ENCODE measurements around the gene ASIC2.

Gene ASIC2

GRCh38 chr17:33207231-33207630 lies 85.9 kb downstream of the ASIC2 start:
- in situ Hi-C loops (cut with MboI; ENCODE audit: low sequenced_read_pairs), result no loop called here

GRCh38 chr17:33205552-33205951 lies 87.5 kb downstream of the ASIC2 start:
- in situ Hi-C loops (cut with MboI; ENCODE audit: low sequenced_read_pairs), result no loop called here

- in situ Hi-C loops (cut with MboI; ENCODE audit: low sequenced_read_pairs), result no loop called here
These were observed 88.4 kb downstream of the ASIC2 start for GRCh38 chr17:33204701-33205100.

GRCh38 chr17:33204156-33204555 lies 88.9 kb downstream of the ASIC2 start:
- in situ Hi-C loops (cut with MboI; ENCODE audit: low sequenced_read_pairs), result no loop called here

- in situ Hi-C loops (cut with MboI; ENCODE audit: low sequenced_read_pairs), result no loop called here
These were observed 90.1 kb downstream of the ASIC2 start for GRCh38 chr17:33202796-33203495.

- in situ Hi-C loops (cut with MboI; ENCODE audit: low sequenced_read_pairs), result no loop called here
These were observed 91.1 kb downstream of the ASIC2 start for GRCh38 chr17:33202021-33202420.

- in situ Hi-C loops (cut with MboI; ENCODE audit: low sequenced_read_pairs), result no loop called here
These were observed 91.8 kb downstream of the ASIC2 start for GRCh38 chr17:33201283-33201682.

- in situ Hi-C loops (cut with MboI; ENCODE audit: low sequenced_read_pairs), result no loop called here
These were observed 92.5 kb downstream of the ASIC2 start for GRCh38 chr17:33200587-33200986.

GRCh38 chr17:33199571-33200510 lies 93.3 kb downstream of the ASIC2 start:
- in situ Hi-C loops (cut with MboI; ENCODE audit: low sequenced_read_pairs), result no loop called here

- in situ Hi-C loops (cut with MboI; ENCODE audit: low sequenced_read_pairs), result no loop called here
These were observed 94.1 kb downstream of the ASIC2 start for GRCh38 chr17:33198954-33199353.

GRCh38 chr17:33197342-33197741 lies 95.8 kb downstream of the ASIC2 start:
- in situ Hi-C loops (cut with MboI; ENCODE audit: low sequenced_read_pairs), result no loop called here

- in situ Hi-C loops (cut with MboI; ENCODE audit: low sequenced_read_pairs), result no loop called here
These were observed 96.2 kb downstream of the ASIC2 start for GRCh38 chr17:33196883-33197282.

- in situ Hi-C loops (cut with MboI; ENCODE audit: low sequenced_read_pairs), result no loop called here
These were observed 99.9 kb downstream of the ASIC2 start for GRCh38 chr17:33192951-33193911.

GRCh38 chr17:33183487-33184026 lies 109.5 kb downstream of the ASIC2 start:
- in situ Hi-C loops (cut with MboI; ENCODE audit: low sequenced_read_pairs), result no loop called here

GRCh38 chr17:33179151-33179550 lies 113.9 kb downstream of the ASIC2 start:
- in situ Hi-C loops (cut with MboI; ENCODE audit: low sequenced_read_pairs), result no loop called here

GRCh38 chr17:33178681-33179080 lies 114.4 kb downstream of the ASIC2 start:
- in situ Hi-C loops (cut with MboI; ENCODE audit: low sequenced_read_pairs), result no loop called here

- in situ Hi-C loops (cut with MboI; ENCODE audit: low sequenced_read_pairs), result no loop called here
These were observed 117.5 kb downstream of the ASIC2 start for GRCh38 chr17:33175562-33175961.

GRCh38 chr17:33171931-33172330 lies 121.2 kb downstream of the ASIC2 start:
- in situ Hi-C loops (cut with MboI; ENCODE audit: low sequenced_read_pairs), result loop anchor here (25.0 kb wide), 1 partner anchor 110 kb away; no protein-coding TSS in a partner anchor

GRCh38 chr17:33169580-33170285 lies 123.4 kb downstream of the ASIC2 start:
- in situ Hi-C loops (cut with MboI; ENCODE audit: low sequenced_read_pairs), result loop anchor here (25.0 kb wide), 1 partner anchor 107 kb away; no protein-coding TSS in a partner anchor

- in situ Hi-C loops (cut with MboI; ENCODE audit: low sequenced_read_pairs), result loop anchor here (25.0 kb wide), 1 partner anchor 105 kb away; no protein-coding TSS in a partner anchor
These were observed 125.4 kb downstream of the ASIC2 start for GRCh38 chr17:33167736-33168135.
